Measurements from ENCODE around the gene RIPOR3. TPM values are rescaled to one million over a fixed set of nuclear protein-coding genes. Genes with fewer than 3 reads are reported as not detected.

RIPOR3 gene
- total RNA-seq, 1 experiment from 2014 or later = 0.46 TPM

GRCh38 chr20:50572938-50573777 lies 118.2 kb downstream of the RIPOR3 start:
- no peak overlapping the region for H4K8ac ChIP-seq (replicated peaks; ENCODE audit: insufficient read length, low read depth, low read length)
- Mint-ChIP-seq H3K9me3 (no peaks in the 10 kb centered on the region), H3K4me1 (peaks cover 2 to 5% of the 10 kb centered on the region in 2 experiments; a peak in 3 of 4 replicates), H3K27me3 (ENCODE audit: low read depth) (no peaks in the 10 kb centered on the region), H3K27ac (no peak overlapping the region; a peak in 1 of 7 replicates), H3K4me3 (no peak overlapping the region), H3K36me3 (ENCODE audit: insufficient read depth in 1 of 3, low read depth in 3 of 3) (peaks cover 10 to 47% (median 45%) of the 10 kb centered on the region in 3 experiments; a peak in 6 of 7 replicates)
- H4K5ac ChIP-seq (ENCODE audit: insufficient read length, low read depth, low read length) = no peak overlapping the region
- H3K79me2 ChIP-seq (ENCODE audit: insufficient read depth, low read length) = no peaks in the 10 kb centered on the region
- no peak overlapping the region for H3K23ac ChIP-seq (ENCODE audit: insufficient read length, low read depth, low read length)
- H3K23me2 ChIP-seq (ENCODE audit: insufficient read length, low read depth, low read length, poor library complexity, severe bottlenecking) = no peaks in the 10 kb centered on the region
- no peak overlapping the region for H2BK120ac ChIP-seq (ENCODE audit: low read depth, low read length, poor library complexity, severe bottlenecking)
- H2BK12ac ChIP-seq (ENCODE audit: insufficient read length, low read depth, low read length) = no peak overlapping the region
- no peaks in the 10 kb centered on the region for H3K4me1 ChIP-seq (ENCODE audit: insufficient read depth, low read length)
- TF ChIP-seq CTCF (conservative IDR thresholded peaks at IDR 0.05) = no peak
- no peak overlapping the region for H2AK5ac ChIP-seq (ENCODE audit: insufficient read length, low read length)
- no peak overlapping the region for H2BK5ac ChIP-seq (ENCODE audit: insufficient read length, low read length)
- H3K18ac ChIP-seq (ENCODE audit: insufficient read length, low read depth, low read length) = no peak overlapping the region
- no peak overlapping the region for H3K56ac ChIP-seq (ENCODE audit: insufficient read length, low read depth, low read length)
- WGBS (ENCODE audit: extremely low coverage, insufficient read length, low lambda C conversion rate) = no CpG with 5 or more reads among the region's 6 CpGs
- H3K4me2 ChIP-seq (ENCODE audit: insufficient read depth, insufficient read length, low read length) = no peak overlapping the region
- no peak overlapping the region for H3K14ac ChIP-seq (ENCODE audit: insufficient read depth, low read length)
- H2AFZ ChIP-seq (ENCODE audit: low read length) = no peak overlapping the region
- no peaks in the 10 kb centered on the region for H3K27me3 ChIP-seq (ENCODE audit: insufficient read depth, low read length)
- no peaks in the 10 kb centered on the region for H3K79me1 ChIP-seq (ENCODE audit: insufficient read depth, low read depth, low read length, poor library complexity, severe bottlenecking)
- no peak overlapping the region for H2BK20ac ChIP-seq (ENCODE audit: low read depth, low read length, poor library complexity, severe bottlenecking)
- H2BK15ac ChIP-seq (ENCODE audit: low read depth, low read length) = no peak overlapping the region
- no peak overlapping the region for H4K91ac ChIP-seq (ENCODE audit: insufficient read length, low read depth, low read length)
- no peak overlapping the region for H3K4ac ChIP-seq (ENCODE audit: low read depth, low read length)
- no peak overlapping the region for H3K27ac ChIP-seq (ENCODE audit: insufficient read length, low read depth, low read length)
- no peaks in the 10 kb centered on the region for H4K20me1 ChIP-seq (ENCODE audit: control insufficient read depth, insufficient read depth, insufficient read length)
- no peak overlapping the region for H3K9ac ChIP-seq (ENCODE audit: extremely low read depth, insufficient read length, low read length)
- H3K9me3 ChIP-seq (ENCODE audit: control insufficient read depth, low read depth, low read length) = no peaks in the 10 kb centered on the region
- no peak for DNase-seq
- H3T11ph ChIP-seq (ENCODE audit: low read length) = no peak overlapping the region
